ENCODE data around the gene PTER. TPM values are rescaled to one million over a fixed set of nuclear protein-coding genes. Genes with fewer than 3 reads are reported as not detected.
A peak's percentile ranks its signal among the peaks of the same experiment; 100 is the strongest.

The PTER gene
- total and polyA plus RNA-seq, 5 experiments from 2014 or later, result 12.9 to 21.1 (median 15.0) TPM

DNA sequence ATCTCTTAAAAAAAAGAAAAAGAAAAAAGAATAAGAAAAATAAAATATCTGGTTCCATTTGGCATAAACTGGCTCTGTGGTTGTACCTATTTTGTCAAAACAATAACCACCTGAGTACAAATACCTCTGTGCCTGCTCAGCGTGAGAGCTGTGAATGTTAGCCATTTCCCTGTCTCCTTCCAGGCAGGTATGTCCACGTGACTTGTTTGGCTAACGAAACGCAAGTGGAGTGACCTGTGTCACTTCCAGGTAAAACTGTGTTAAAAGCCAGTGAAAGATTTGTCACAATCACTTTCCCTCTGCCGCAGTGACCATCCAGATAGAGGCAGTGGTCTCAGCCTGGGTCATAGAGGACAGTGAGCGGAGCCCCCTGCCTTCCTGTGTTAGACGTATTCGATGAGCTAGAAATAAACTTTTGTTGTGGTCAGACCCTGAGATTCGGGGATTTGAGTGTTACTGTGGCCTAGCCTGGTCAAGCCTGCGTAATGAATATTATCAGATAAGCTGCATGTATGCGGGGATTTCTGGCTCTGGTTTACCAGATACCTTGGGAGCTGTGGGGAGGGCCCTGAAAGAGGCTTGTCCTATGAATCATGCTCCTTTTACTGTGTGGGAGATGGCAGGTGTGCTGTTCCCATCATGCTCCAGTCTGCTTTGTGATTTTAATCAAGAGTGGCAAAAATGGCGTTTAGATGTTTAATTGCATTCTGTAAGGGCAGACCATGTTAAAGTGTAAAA, 3.8 kb downstream of the PTER start:
- peaks cover 4 to 54% (median 29%) of the 10 kb centered on the region in 3 donors for H3K36me3 Mint-ChIP-seq

DNA sequence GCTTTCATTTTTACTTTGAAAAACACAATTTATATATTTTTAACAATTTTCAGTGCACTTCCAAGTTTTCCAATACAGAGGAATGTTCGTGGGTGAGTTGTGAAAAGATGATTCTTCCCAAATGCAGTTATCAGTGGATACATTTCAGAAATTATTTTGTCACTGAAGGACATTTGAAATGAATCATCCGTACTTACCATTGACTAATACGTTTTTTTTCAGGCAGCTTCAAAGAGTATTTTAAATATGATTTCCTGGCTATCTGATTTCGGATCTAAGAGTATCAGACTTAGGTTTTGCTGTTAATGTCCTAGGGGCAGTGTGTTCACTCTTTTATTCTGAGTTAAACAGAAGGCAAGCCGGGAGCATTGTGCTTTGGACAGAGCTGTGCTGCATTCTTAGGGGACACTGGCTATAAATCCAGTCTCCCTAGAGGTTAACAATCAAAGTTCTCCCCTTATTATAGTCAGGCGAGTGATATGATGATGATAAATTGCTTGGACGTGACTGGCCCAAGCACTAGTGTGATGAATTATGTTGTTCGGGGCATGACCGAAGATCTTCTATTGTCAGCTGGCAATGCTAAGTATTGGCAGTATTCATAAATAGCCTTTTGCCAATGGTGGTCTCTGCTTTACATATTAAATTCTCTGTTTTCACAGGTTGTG, 4.5 kb downstream of the PTER start:
- peak overlapping the region in 3 of 10 donors; percentile 2 to 67 (median 14) for H3K4me3 Mint-ChIP-seq
- peaks cover 19 to 64% (median 53%) of the 10 kb centered on the region in 4 donors for H3K4me1 Mint-ChIP-seq
- DNase-seq (no peak), ATAC-seq (no peak)
- no peaks in the 10 kb centered on the region for H3K27me3 Mint-ChIP-seq
- H3K36me3 Mint-ChIP-seq, result peaks cover 4 to 61% (median 32%) of the 10 kb centered on the region in 3 donors
- POLR2A ChIA-PET, result no interaction called here
- no peaks in the 10 kb centered on the region for H3K9me3 Mint-ChIP-seq
- H3K27ac Mint-ChIP-seq, result peak overlapping the region in 4 of 10 donors; percentile 3 to 85 (median 20)

More for the DNA sequence above, 3.8 kb downstream of the PTER start:
- POLR2A ChIA-PET, result no interaction called here
- Mint-ChIP-seq H3K27ac (peak overlapping the region in 4 of 10 donors; percentile 7 to 85 (median 30)), H3K27me3 (no peaks in the 10 kb centered on the region), H3K9me3 (no peaks in the 10 kb centered on the region), H3K4me3 (peak overlapping the region in 4 of 10 donors; percentile 14 to 67 (median 35)), H3K4me1 (peaks cover 21 to 65% (median 53%) of the 10 kb centered on the region in 4 donors)
- ATAC-seq (no peak), DNase-seq (no peak)

DNA sequence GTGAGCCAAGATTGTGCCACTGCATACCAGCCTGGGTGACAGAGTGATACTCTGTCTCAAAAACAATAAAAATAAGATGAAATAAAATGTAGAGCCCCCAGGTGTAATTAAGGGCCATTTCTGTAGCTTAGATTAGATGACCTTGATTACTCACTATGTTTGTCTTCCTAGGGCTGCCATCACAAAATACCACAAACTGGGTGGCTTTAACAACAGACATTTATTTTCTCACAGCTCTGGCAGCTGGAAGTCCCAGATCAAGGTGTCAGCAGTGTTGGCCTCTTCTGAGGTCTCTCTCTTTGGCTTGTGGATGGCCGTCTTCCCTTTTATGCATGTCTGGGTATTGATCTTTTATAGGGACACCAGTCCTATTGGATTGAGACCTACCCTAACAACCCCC, 6.1 kb downstream of the PTER start:
- POLR2A ChIA-PET, result no interaction called here
- Mint-ChIP-seq H3K27me3 (no peaks in the 10 kb centered on the region), H3K4me1 (peaks cover 15 to 56% (median 43%) of the 10 kb centered on the region in 4 donors), H3K36me3 (peaks cover 7 to 68% (median 38%) of the 10 kb centered on the region in 3 donors), H3K27ac (peak overlapping the region in 3 of 10 donors; percentile 17 to 62 (median 25)), H3K4me3 (no peak overlapping the region), H3K9me3 (no peaks in the 10 kb centered on the region)
- ATAC-seq (no peak), DNase-seq (no peak)

DNA sequence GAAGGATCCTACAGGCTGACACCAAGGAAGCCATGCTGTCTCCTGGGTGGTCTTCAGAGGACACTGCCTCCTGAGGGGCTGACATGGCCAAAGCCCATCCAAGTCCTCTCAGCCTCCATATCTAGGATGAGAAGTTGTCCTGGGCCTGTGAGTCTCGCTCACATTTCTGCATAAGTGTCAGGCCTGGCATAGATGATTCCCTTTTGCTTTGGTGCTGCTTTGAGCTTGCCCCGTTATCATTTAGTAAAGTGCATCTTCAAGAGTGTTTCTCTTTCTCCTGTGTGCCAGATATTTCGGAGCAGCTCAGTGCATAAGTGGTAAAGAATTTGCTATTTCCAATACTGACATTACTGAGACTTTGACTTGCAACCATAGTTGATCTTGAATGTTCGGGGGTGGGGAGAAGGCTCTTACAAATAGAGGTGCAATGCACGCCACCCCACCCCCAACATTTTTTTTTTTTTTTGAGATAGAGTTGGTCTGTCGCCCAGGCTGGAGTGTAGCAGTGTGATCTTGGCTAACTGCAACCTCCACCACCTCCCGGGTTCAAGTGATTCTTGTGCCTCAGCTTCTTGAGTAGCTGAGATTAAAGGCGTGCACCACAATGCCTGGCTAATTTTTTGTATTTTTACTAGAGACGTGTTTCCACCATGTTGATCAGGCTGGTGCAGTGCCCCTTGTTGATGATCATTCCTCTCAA, 9.1 kb downstream of the PTER start:
- H3K4me1 Mint-ChIP-seq, result peaks cover 10 to 34% (median 28%) of the 10 kb centered on the region in 4 donors
- no peak for DNase-seq
- no peaks in the 10 kb centered on the region for H3K27me3 Mint-ChIP-seq
- H3K9me3 Mint-ChIP-seq, result no peaks in the 10 kb centered on the region
- H3K27ac Mint-ChIP-seq, result peak overlapping the region in 1 of 10 donors; percentile 66
- ATAC-seq, result no peak
- H3K36me3 Mint-ChIP-seq, result peaks cover 7 to 68% (median 34%) of the 10 kb centered on the region in 3 donors
- no peak overlapping the region for H3K4me3 Mint-ChIP-seq
- POLR2A ChIA-PET, result no interaction called here

DNA sequence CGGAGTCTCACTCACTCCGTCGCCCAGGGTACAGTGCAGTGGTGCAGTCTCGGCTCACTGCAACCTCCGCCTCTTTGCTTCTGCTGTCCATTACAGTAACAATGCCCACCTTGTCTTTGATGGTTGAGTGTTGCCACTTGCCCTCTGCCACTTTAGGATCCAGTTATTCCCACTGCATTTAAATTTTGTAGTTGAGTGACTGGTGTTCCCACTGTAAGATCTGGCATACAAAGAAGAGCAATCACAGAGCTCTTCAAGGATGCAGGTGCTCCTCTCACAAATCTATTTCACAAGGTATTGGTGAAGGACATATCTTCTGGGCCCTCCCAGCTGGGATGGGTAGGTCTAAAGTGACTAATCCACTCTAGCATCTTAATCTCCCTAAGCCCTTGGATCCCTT, 12.6 kb downstream of the PTER start:
- Mint-ChIP-seq H3K36me3 (peaks cover 3 to 42% (median 22%) of the 10 kb centered on the region in 3 donors), H3K4me1 (peaks cover 9 to 30% (median 16%) of the 10 kb centered on the region in 4 donors), H3K9me3 (no peaks in the 10 kb centered on the region), H3K4me3 (no peak overlapping the region), H3K27me3 (no peaks in the 10 kb centered on the region), H3K27ac (no peak overlapping the region)
- ATAC-seq (no peak), DNase-seq (no peak)
- POLR2A ChIA-PET, result no interaction called here

DNA sequence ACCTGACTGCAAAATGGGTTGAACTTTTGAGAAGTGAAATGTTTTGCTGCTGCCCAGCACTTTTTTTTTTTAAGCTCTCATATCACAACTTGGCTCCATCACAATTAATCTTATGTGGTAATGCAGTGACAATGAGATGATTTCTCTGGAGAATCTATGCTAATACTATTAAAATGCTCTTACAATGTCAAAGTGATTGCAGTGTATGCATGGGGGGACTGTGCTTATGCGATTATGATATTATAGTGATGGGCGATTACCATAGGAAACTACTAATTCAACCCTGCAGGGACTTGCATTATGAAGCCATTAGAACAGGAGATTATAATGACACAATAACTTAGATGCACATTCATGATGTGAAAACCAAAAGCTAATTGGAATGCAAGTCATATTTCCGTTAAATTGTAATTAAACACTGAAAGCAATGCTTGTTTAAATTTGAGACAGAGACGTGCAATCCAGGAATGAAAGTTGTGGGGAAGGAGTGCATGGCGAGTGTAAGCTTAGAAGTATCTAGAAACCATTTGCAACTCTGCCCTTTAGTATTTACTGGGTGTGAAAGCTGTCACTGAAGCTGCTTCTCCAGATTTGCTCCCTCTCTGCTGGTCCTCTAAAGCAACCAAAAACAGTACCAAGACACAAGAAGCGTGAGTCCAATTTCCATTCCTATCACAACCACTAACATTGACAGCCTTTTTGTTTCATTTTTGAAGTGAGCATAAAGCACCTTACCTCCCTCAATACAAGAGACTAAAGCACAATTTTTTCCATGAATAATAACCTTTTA, 21.6 kb downstream of the PTER start:
- H3K27me3 Mint-ChIP-seq, result no peaks in the 10 kb centered on the region
- H3K9me3 Mint-ChIP-seq, result no peaks in the 10 kb centered on the region
- ATAC-seq (no peak), DNase-seq (no peak)
- H3K36me3 Mint-ChIP-seq, result peaks cover 0 to 33% (median 10%) of the 10 kb centered on the region in 3 donors
- no peak overlapping the region for H3K4me3 Mint-ChIP-seq
- POLR2A ChIA-PET, result no interaction called here
- H3K4me1 Mint-ChIP-seq, result peaks cover 1 to 23% (median 7%) of the 10 kb centered on the region in 4 donors
- H3K27ac Mint-ChIP-seq, result peak overlapping the region in 2 of 10 donors; percentile 9 to 22

DNA sequence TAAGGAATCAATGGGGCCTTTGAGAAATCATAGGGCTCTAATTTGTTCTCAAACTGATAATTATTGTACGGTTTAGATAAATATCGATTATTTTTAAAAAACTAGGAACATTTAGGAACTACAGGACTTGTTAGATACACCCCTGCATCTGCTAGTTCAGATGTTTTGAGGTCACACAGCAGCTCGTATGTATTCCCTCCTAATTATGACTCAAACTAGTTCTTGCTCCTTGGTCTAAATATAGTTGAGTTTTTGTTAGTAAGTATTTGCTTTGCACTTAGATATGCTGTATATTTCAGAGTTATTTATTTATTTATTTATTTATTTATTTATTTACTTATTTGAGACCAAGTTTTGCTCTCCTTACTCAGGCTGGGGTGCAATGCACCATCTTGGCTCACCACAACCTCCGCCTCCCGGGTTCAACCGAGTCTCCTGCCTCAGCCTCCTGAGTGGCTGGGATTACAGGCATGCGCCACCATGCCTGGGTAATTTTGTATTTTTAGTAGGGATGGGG, 22.7 kb downstream of the PTER start:
- POLR2A ChIA-PET, result no interaction called here
- peaks cover 1 to 24% (median 8%) of the 10 kb centered on the region in 4 donors for H3K4me1 Mint-ChIP-seq
- no peaks in the 10 kb centered on the region for H3K27me3 Mint-ChIP-seq
- ATAC-seq (no peak), DNase-seq (no peak)
- no peak overlapping the region for H3K4me3 Mint-ChIP-seq
- peaks cover 0 to 1% (median 0%) of the 10 kb centered on the region in 9 donors for H3K9me3 Mint-ChIP-seq
- no peak overlapping the region for H3K27ac Mint-ChIP-seq
- H3K36me3 Mint-ChIP-seq, result peaks cover 8 to 38% (median 20%) of the 10 kb centered on the region in 3 donors

DNA sequence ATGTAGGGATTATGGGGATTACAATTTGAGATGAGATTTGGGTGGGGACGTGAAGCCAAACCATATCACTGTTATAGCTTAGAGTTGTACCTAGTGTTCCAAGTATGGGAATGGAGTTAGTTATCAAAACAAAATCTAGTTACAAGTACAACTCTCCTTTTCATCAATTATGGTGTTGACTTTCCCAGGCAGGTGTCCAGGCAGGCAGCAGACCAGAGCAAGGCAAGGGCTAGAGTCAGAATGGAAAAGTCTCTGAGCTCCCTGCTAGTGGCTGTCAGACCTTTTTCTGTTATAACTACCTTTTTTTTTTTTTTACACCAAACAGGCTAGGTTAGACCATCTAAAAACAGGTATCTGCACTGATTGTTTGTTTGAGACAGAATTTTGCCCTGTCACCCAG, 29.2 kb downstream of the PTER start:
- Mint-ChIP-seq H3K9me3 (peaks cover 0 to 1% (median 0%) of the 10 kb centered on the region in 9 donors), H3K27me3 (no peaks in the 10 kb centered on the region), H3K4me3 (no peak overlapping the region), H3K4me1 (peaks cover 11 to 18% (median 15%) of the 10 kb centered on the region in 4 donors), H3K36me3 (peaks cover 16 to 39% (median 38%) of the 10 kb centered on the region in 3 donors), H3K27ac (no peak overlapping the region)
- POLR2A ChIA-PET, result no interaction called here
- ATAC-seq (no peak), DNase-seq (no peak)

DNA sequence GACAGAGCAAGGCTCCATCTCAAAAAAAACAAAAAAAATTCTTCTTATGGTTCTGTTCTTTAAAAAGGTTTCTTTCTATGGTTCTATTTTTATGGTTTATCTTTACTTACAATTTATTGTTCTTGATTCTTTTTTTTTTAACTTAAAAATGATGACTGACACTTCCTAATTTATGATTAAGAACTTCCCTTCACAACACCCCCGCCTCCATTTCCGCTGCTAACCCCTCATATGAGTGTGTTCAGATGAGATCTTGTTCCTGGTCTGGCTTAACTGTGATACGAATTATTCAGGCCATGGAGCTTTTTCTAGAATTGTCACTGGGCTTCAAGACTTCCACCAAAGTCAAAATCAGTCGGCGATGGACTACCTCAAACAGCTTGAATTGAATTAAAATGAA, 33.9 kb downstream of the PTER start:
- POLR2A ChIA-PET, result no interaction called here
- Mint-ChIP-seq H3K9me3 (no peaks in the 10 kb centered on the region), H3K4me1 (peaks cover 11 to 15% (median 12%) of the 10 kb centered on the region in 4 donors), H3K4me3 (peak overlapping the region in 3 of 10 donors; percentile 2 to 37 (median 5)), H3K36me3 (peaks cover 4 to 30% (median 17%) of the 10 kb centered on the region in 3 donors), H3K27ac (peak overlapping the region in 4 of 10 donors; percentile 24 to 70 (median 35)), H3K27me3 (no peaks in the 10 kb centered on the region)
- peak in 2 of 10 donors; percentile 4 to 12 for DNase-seq
- ATAC-seq, result no peak

DNA sequence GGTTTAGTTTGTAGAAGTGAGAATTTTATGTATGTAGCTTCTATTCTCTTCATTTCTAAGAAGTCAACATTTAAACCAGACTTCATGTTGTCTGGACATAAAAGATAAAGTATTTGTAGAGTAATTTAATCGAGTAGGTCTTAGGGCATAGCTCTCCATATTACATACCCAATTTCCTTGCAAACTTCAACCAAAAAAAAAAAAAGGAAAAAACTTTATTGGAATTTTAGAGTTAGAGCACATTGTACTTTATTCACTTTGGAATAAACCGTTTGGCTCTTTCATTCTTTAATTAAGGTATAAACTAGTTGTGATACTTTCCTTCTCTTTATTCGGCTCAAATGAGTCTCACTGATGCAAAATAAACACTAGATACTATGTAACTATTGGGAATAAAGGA, 36.0 kb downstream of the PTER start:
- POLR2A ChIA-PET, result no interaction called here
- DNase-seq (no peak), ATAC-seq (no peak)
- no peaks in the 10 kb centered on the region for H3K27me3 Mint-ChIP-seq
- H3K4me1 Mint-ChIP-seq, result peaks cover 8 to 15% (median 12%) of the 10 kb centered on the region in 4 donors
- H3K27ac Mint-ChIP-seq, result peak overlapping the region in 1 of 10 donors; percentile 13
- H3K4me3 Mint-ChIP-seq, result no peak overlapping the region
- H3K36me3 Mint-ChIP-seq, result peaks cover 4 to 37% (median 15%) of the 10 kb centered on the region in 3 donors
- H3K9me3 Mint-ChIP-seq, result no peaks in the 10 kb centered on the region

DNA sequence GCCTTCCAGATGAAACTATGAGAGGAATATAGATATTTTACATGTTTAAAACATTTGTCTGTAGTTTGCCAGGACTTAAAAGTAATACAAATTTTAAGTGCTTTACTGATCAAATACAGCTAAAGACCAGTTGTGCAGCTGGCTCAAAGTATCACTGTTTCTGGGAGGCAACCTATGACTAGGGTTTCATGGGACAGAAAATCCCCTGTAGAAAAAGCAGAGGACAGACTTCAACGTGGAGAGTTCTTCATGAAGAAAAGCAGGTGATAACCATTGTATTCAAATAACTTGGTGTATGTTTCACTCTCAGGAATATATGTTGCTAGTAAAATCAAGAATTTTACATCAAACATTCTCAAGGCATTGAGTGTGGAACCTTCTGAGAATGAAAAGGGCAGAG, 40.9 kb downstream of the PTER start:
- Mint-ChIP-seq H3K4me3 (no peak overlapping the region), H3K27ac (no peak overlapping the region), H3K27me3 (no peaks in the 10 kb centered on the region), H3K36me3 (peaks cover 0 to 22% (median 0%) of the 10 kb centered on the region in 3 donors), H3K4me1 (peaks cover 0 to 12% (median 6%) of the 10 kb centered on the region in 4 donors), H3K9me3 (no peaks in the 10 kb centered on the region)
- no peak for ATAC-seq
- no peak for DNase-seq
- POLR2A ChIA-PET, result no interaction called here

DNA sequence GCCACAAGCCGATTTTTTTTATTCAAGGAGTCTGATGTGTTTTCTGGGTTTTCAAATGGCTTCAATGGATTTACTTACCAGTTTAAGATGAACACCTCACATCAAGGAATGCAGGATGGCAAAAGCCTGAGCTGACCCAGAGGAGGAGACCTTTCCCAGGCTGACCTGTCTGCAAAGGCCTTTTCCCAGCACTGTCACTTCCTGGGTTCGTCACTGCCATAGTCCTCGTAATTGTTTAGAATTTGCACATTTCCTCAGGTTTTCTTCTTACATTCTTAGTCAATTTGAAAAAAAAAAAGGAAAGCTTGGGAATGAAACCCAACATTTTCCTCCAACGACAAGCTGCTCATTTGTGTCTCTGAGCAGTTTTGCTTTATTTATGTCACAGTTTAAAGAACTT, 42.0 kb downstream of the PTER start:
- DNase-seq (no peak), ATAC-seq (no peak)
- H3K9me3 Mint-ChIP-seq, result no peaks in the 10 kb centered on the region
- no peak overlapping the region for H3K4me3 Mint-ChIP-seq
- H3K27me3 Mint-ChIP-seq, result no peaks in the 10 kb centered on the region
- H3K36me3 Mint-ChIP-seq, result peaks cover 0 to 23% (median 4%) of the 10 kb centered on the region in 3 donors
- POLR2A ChIA-PET, result no interaction called here
- peaks cover 0 to 12% (median 6%) of the 10 kb centered on the region in 4 donors for H3K4me1 Mint-ChIP-seq
- no peak overlapping the region for H3K27ac Mint-ChIP-seq
